GM11168 (cell line): Measurements from ENCODE around the gene AFF3.

Experiments used
- in situ Hi-C: fragments of 300-500 bp; cut with MboI; formaldehyde crosslinking; loops from one replicate; pipeline ENCODE4 v1.12.0; 2022; ENCODE audit warnings: low sequenced_read_pairs; ENCODE audit not compliant: unreplicated experiment

Gene AFF3

GRCh38 chr2:99811544-99811943, 330.8 kb downstream of the AFF3 start:
- in situ Hi-C loops: no loop called here

- in situ Hi-C loops: no loop called here
Measured at GRCh38 chr2:99810225-99810624, 332.2 kb downstream of the AFF3 start.

- in situ Hi-C loops: no loop called here
Measured at GRCh38 chr2:99809259-99809900, 333.0 kb downstream of the AFF3 start.

GRCh38 chr2:99808361-99809200, 333.8 kb downstream of the AFF3 start:
- in situ Hi-C loops: no loop called here

GRCh38 chr2:99806758-99807157, 335.6 kb downstream of the AFF3 start:
- in situ Hi-C loops: no loop called here

- in situ Hi-C loops: no loop called here
Measured at GRCh38 chr2:99805930-99806476, 336.4 kb downstream of the AFF3 start.

- in situ Hi-C loops: no loop called here
Measured at GRCh38 chr2:99803846-99804245, 338.5 kb downstream of the AFF3 start.

GRCh38 chr2:99802734-99803133, 339.7 kb downstream of the AFF3 start:
- in situ Hi-C loops: no loop called here

- in situ Hi-C loops: no loop called here
Measured at GRCh38 chr2:99801327-99801901, 341.0 kb downstream of the AFF3 start.

GRCh38 chr2:99797475-99797874, 344.9 kb downstream of the AFF3 start:
- in situ Hi-C loops: no loop called here

- in situ Hi-C loops: no loop called here
Measured at GRCh38 chr2:99794414-99794813, 348.0 kb downstream of the AFF3 start.

GRCh38 chr2:99793022-99793421, 349.4 kb downstream of the AFF3 start:
- in situ Hi-C loops: no loop called here

- in situ Hi-C loops: no loop called here
Measured at GRCh38 chr2:99789849-99790248, 352.5 kb downstream of the AFF3 start.

GRCh38 chr2:99787769-99788382, 354.5 kb downstream of the AFF3 start:
- in situ Hi-C loops: no loop called here

GRCh38 chr2:99786636-99787390, 355.6 kb downstream of the AFF3 start:
- in situ Hi-C loops: no loop called here

- in situ Hi-C loops: no loop called here
Measured at GRCh38 chr2:99784946-99785345, 357.4 kb downstream of the AFF3 start.

GRCh38 chr2:99784282-99784681, 358.1 kb downstream of the AFF3 start:
- in situ Hi-C loops: no loop called here

GRCh38 chr2:99780276-99780675, 362.1 kb downstream of the AFF3 start:
- in situ Hi-C loops: no loop called here

- in situ Hi-C loops: no loop called here
Measured at GRCh38 chr2:99779276-99779675, 363.1 kb downstream of the AFF3 start.
